Trophoblast cell (in vitro differentiated cells and primary cell): ENCODE data around the gene PNKP.

Experiments
- DNase-seq, 2 donors: peaks; one replicate each; pipeline ENCODE4 v3.0.0-alpha.2; 2016
- H2AFZ ChIP-seq: 2 replicates; pipeline ENCODE4 v1.6.1; 2013; ENCODE audit warnings: low read length, moderate library complexity, mild to moderate bottlenecking; ENCODE audit not compliant: insufficient read depth, poor library complexity
- H2AK5ac ChIP-seq: 2 replicates; pipeline ENCODE4 v1.6.1; 2013; ENCODE audit warnings: mild to moderate bottlenecking, low read length
- H2BK120ac ChIP-seq: 2 replicates; pipeline ENCODE4 v1.6.1; 2013; ENCODE audit warnings: low read length, mild to moderate bottlenecking, moderate library complexity; ENCODE audit not compliant: insufficient read depth, poor library complexity
- H2BK12ac ChIP-seq: 2 replicates; pipeline ENCODE4 v1.6.1; 2013; ENCODE audit warnings: mild to moderate bottlenecking, low read length, moderate library complexity
- H2BK5ac ChIP-seq: 2 replicates; pipeline ENCODE4 v1.6.1; 2013; ENCODE audit warnings: low read length, low read depth, moderate library complexity, mild to moderate bottlenecking; ENCODE audit not compliant: poor library complexity
- H3K14ac ChIP-seq: 2 replicates; pipeline ENCODE4 v1.6.1; 2013; ENCODE audit warnings: mild to moderate bottlenecking, low read length
- H3K18ac ChIP-seq: 2 replicates; pipeline ENCODE4 v1.6.1; 2013; ENCODE audit warnings: mild to moderate bottlenecking, low read length
- H3K23ac ChIP-seq: 2 replicates; pipeline ENCODE4 v1.6.1; 2013; ENCODE audit warnings: low read length
- H3K27ac ChIP-seq: 2 replicates; pipeline ENCODE4 v1.5.1; 2013; ENCODE audit warnings: low read depth, mild to moderate bottlenecking, inconsistent platforms, low read length, moderate library complexity
- H3K27me3 ChIP-seq: 2 replicates; pipeline ENCODE4 v1.6.1; 2013; ENCODE audit warnings: inconsistent platforms, mild to moderate bottlenecking, low read length, moderate library complexity; ENCODE audit not compliant: insufficient read depth
- H3K36me3 ChIP-seq, 2 experiments: 1 replicate in 1 of 2; 2 replicates in 1 of 2; pipeline ENCODE4 v1.6.1; 2013; ENCODE audit warnings: low read length in 2 of 2, mild to moderate bottlenecking in 2 of 2, moderate library complexity in 1 of 2; ENCODE audit not compliant: insufficient read depth in 2 of 2, control insufficient read depth in 1 of 2
- H3K4ac ChIP-seq: 2 replicates; pipeline ENCODE4 v1.6.1; 2013; ENCODE audit warnings: low read depth, mild to moderate bottlenecking, low read length, moderate library complexity
- H3K4me1 ChIP-seq, 2 experiments: 1 replicate in 1 of 2; 2 replicates in 1 of 2; pipeline ENCODE4 v1.6.1; 2013; ENCODE audit warnings: low read length in 2 of 2, mild to moderate bottlenecking in 2 of 2, moderate library complexity in 1 of 2; ENCODE audit not compliant: insufficient read depth in 2 of 2, control insufficient read depth in 1 of 2
- H3K4me2 ChIP-seq: 2 replicates; pipeline ENCODE4 v1.6.1; 2013; ENCODE audit warnings: inconsistent platforms, mild to moderate bottlenecking, low read length, moderate library complexity
- H3K4me3 ChIP-seq: 2 replicates; pipeline ENCODE4 v1.5.1; 2013; ENCODE audit warnings: mild to moderate bottlenecking, low read depth, low read length, inconsistent platforms
- H3K79me1 ChIP-seq: one replicate; pipeline ENCODE4 v1.6.1; 2013; ENCODE audit warnings: low read length
- H3K79me2 ChIP-seq: 2 replicates; pipeline ENCODE4 v1.6.1; 2013; ENCODE audit warnings: low read length, mild to moderate bottlenecking; ENCODE audit not compliant: control insufficient read depth, insufficient read depth, poor library complexity
- H3K9ac ChIP-seq: 2 replicates; pipeline ENCODE4 v1.6.1; 2013; ENCODE audit warnings: mild to moderate bottlenecking, low read length
- H3K9me3 ChIP-seq: 2 replicates; pipeline ENCODE4 v1.6.1; 2013; ENCODE audit warnings: low read depth, mild to moderate bottlenecking, control low read depth, inconsistent platforms, low read length; ENCODE audit not compliant: insufficient read depth
- H4K12ac ChIP-seq: 2 replicates; pipeline ENCODE4 v1.6.1; 2013; ENCODE audit warnings: low read depth, mild to moderate bottlenecking, low read length, moderate library complexity
- H4K8ac ChIP-seq: 2 replicates; pipeline ENCODE4 v1.6.1; 2013; ENCODE audit warnings: low read depth, mild to moderate bottlenecking, low read length, moderate library complexity
- H4K91ac ChIP-seq: one replicate; pipeline ENCODE4 v1.6.1; 2013; ENCODE audit warnings: low read depth, mild to moderate bottlenecking, low read length, moderate library complexity
- WGBS: extraction: QIAGEN DNeasy Blood & Tissue Kit; methylation state at CpG from one replicate; pipeline ENCODE4 v1.1.7; 2013; ENCODE audit warnings: missing lambda C conversion rate; ENCODE audit not compliant: insufficient read length, insufficient coverage; ENCODE audit errors: extremely low coverage; 5-methylcytosine and 5-hydroxymethylcytosine counted together

The PNKP gene

DNA sequence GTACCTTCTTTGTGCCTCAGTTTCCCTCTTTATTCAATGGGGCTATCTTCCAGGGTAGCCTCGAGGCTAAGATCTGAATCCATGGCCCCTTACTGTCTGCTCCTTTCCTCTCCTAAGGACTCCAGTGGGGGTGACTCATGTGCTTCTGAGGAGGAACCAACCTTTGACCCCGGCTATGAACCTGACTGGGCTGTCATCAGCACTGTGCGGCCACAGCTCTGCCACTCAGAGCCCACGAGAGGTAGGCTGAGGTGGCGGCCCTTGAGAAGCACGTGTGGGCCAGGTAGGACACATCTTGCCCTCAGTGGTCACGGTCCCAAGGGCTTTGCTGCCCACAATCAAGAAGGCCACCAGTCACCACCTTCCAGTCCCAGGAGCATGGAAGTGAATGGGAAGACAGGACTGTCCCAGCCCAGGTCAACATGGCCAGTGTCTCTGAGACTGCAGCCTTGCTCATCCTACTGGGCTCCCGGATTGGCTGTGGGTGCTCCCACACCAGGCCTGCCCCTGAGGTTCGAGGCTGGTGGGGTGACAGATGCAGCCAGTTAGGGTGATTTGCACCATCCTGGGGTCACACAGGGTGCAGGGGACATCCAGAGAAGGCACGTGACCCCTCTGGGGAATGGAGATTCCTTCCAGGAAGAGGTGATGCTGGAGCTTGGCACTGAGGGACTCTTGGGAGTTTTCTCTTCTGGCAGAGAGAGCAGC lies 12.9 kb upstream of the PNKP start:
- H2BK120ac ChIP-seq: no peak overlapping the region
- peaks cover 21% of the 10 kb centered on the region for H3K79me1 ChIP-seq
- H3K4ac ChIP-seq: no peak overlapping the region
- no peak overlapping the region for H2AK5ac ChIP-seq
- H2BK5ac ChIP-seq: no peak overlapping the region
- no peak overlapping the region for H3K4me2 ChIP-seq
- no peaks in the 10 kb centered on the region for H3K27me3 ChIP-seq
- no peak overlapping the region for H4K8ac ChIP-seq
- no peak overlapping the region for H4K91ac ChIP-seq
- H3K18ac ChIP-seq: peak overlapping the region; percentile 1
- H4K12ac ChIP-seq: no peak overlapping the region
- no peak overlapping the region for H2BK12ac ChIP-seq
- no peak overlapping the region for H3K27ac ChIP-seq
- H3K4me1 ChIP-seq: peaks cover 5 to 11% of the 10 kb centered on the region in 2 experiments
- no peak overlapping the region for H3K23ac ChIP-seq
- H3K9ac ChIP-seq: no peak overlapping the region
- peaks cover 5% of the 10 kb centered on the region for H3K9me3 ChIP-seq
- no peak for DNase-seq
- no CpG with 5 or more reads among the region's 10 CpGs for WGBS
- no peak overlapping the region for H2AFZ ChIP-seq
- no peak overlapping the region for H3K14ac ChIP-seq
- no peak overlapping the region for H3K4me3 ChIP-seq
- peaks cover 50 to 53% of the 10 kb centered on the region in 2 experiments for H3K36me3 ChIP-seq
- peaks cover 18% of the 10 kb centered on the region for H3K79me2 ChIP-seq

DNA sequence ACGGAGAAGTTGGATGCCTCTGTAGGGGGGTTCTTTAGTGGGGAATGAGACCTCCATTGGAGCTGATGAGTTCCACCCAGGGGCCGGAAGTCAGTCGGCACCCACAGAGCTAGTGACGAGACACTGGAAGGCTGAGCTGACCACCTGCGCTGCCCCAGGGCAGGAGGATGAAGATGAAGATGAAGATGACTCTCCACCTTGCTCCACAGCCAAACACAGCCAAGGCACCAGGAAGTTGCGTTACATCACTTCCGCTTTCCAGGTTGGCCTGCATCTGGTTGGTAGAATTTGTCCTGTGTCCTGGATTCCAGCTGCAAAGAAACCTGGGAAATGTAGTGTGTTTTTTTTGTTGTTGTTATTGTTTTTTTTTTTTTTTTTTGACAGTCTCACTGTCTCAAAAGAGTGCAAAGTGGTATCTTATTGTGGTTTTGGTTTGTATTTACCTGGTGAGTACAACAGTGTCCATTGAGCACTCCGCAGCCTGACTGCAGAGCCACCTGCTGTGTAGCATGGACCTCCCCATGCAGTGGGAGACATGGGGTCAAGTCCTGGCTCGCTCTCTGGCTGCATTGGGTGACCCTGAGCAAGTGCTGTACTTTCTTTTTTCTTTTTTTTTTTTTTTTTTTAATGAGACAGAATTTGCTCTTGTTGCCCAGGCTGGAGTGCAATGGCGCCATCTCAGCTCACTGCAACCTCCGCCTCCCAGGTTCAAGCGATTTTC lies 12.0 kb upstream of the PNKP start:
- H3K27ac ChIP-seq: no peak overlapping the region
- no peak overlapping the region for H3K4me2 ChIP-seq
- peaks cover 6 to 12% of the 10 kb centered on the region in 2 experiments for H3K4me1 ChIP-seq
- H3K27me3 ChIP-seq: no peaks in the 10 kb centered on the region
- H4K8ac ChIP-seq: no peak overlapping the region
- peaks cover 5% of the 10 kb centered on the region for H3K9me3 ChIP-seq
- peaks cover 47 to 51% of the 10 kb centered on the region in 2 experiments for H3K36me3 ChIP-seq
- H3K9ac ChIP-seq: no peak overlapping the region
- H2AFZ ChIP-seq: no peak overlapping the region
- H2BK12ac ChIP-seq: no peak overlapping the region
- no peak overlapping the region for H3K18ac ChIP-seq
- H3K79me1 ChIP-seq: peaks cover 21% of the 10 kb centered on the region
- H3K4me3 ChIP-seq: no peak overlapping the region
- no peak overlapping the region for H2AK5ac ChIP-seq
- no peak overlapping the region for H3K14ac ChIP-seq
- no CpG with 5 or more reads among the region's 12 CpGs for WGBS
- H3K23ac ChIP-seq: no peak overlapping the region
- no peak for DNase-seq
- no peak overlapping the region for H3K4ac ChIP-seq
- peaks cover 20% of the 10 kb centered on the region for H3K79me2 ChIP-seq
- H2BK5ac ChIP-seq: no peak overlapping the region
- no peak overlapping the region for H4K12ac ChIP-seq
- H2BK120ac ChIP-seq: no peak overlapping the region
- no peak overlapping the region for H4K91ac ChIP-seq

DNA sequence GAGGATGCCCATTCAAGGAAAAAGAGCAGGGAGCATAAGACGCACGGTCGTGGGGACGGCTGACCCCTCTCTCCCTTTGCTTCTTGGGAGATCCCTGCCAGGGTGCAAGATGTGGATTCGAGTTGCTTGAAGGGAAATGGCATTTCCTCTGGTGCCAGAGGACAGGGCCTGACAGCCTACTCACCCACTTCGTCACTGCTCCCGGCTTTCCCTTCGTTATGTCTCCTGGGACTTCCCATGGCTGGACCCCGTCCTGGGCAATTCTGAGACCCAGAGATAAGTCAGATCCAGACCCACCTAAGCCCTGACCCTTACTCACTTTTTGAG lies 11.3 kb upstream of the PNKP start:
- Histone ChIP-seq H2BK12ac (no peak overlapping the region), H3K9ac (peak overlapping the region; percentile 54), H3K9me3 (peaks cover 5% of the 10 kb centered on the region), H3K4me1 (peaks cover 6 to 12% of the 10 kb centered on the region in 2 experiments), H3K4ac (no peak overlapping the region), H3K79me1 (peaks cover 21% of the 10 kb centered on the region), H3K4me2 (peak overlapping the region; percentile 91), H2BK5ac (no peak overlapping the region), H3K27me3 (no peaks in the 10 kb centered on the region), H2AFZ (no peak overlapping the region), H3K79me2 (peaks cover 20% of the 10 kb centered on the region), H3K27ac (no peak overlapping the region), H3K36me3 (peaks cover 44 to 50% of the 10 kb centered on the region in 2 experiments), H4K12ac (no peak overlapping the region), H4K91ac (no peak overlapping the region), H3K18ac (no peak overlapping the region), H4K8ac (no peak overlapping the region), H3K4me3 (peak overlapping the region; percentile 38), H3K14ac (no peak overlapping the region), H3K23ac (no peak overlapping the region), H2BK120ac (no peak overlapping the region), H2AK5ac (no peak overlapping the region)
- WGBS: no CpG with 5 or more reads among the region's 9 CpGs
- DNase-seq: no peak

DNA sequence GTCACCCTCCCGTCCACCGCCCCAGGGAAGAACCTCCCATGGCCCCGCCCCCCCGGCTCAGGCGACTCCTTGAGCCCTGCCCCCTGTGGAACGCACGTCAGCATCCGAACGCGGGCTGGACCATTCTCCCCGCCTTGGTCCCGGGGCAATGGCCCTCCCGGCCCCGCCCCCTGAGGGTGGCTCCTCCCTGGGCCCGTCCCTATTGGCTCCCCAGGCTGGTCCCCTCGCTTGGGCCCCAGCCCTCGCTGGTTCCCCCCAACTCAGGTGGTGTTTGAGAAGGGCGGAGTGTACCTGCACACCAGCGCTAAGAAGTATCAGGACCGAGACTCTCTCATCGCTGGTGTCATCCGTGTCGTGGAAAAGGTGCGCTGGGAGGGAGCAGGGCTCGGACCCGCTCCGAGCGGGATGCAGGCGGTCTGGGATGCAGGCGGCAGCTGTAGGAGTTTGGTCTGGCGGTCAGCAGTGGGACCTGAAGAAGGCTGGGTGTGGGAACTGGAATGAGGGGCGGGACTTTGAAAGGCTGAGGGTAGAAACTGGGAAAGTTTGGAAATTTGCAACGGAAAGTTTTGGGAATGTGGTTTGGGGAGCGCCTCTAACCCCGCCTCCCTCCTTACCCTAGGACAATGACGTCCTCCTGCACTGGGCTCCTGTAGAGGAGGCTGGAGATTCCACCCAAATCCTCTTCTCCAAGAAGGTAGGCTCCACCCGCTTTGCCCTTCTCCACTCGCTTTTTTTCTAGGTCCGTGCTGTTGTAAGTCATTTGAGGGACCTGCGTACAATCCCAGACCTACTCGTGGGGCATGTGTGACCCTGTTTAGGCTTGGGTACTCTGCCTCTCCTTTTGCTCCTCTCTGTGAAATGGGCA lies 10.7 kb upstream of the PNKP start:
- H3K18ac ChIP-seq: peak overlapping the region; percentile 73
- H3K27me3 ChIP-seq: no peaks in the 10 kb centered on the region
- peak overlapping the region; percentile 54 for H3K9ac ChIP-seq
- peak overlapping the region; percentile 87 for H4K8ac ChIP-seq
- H3K4me1 ChIP-seq: peaks cover 6 to 12% of the 10 kb centered on the region in 2 experiments
- H4K91ac ChIP-seq: peak overlapping the region; percentile 95
- peaks cover 41 to 47% of the 10 kb centered on the region in 2 experiments for H3K36me3 ChIP-seq
- no peak overlapping the region for H2AK5ac ChIP-seq
- H3K9me3 ChIP-seq: peaks cover 3% of the 10 kb centered on the region
- H2BK120ac ChIP-seq: peak overlapping the region; percentile 88
- peak overlapping the region; percentile 21 for H3K4ac ChIP-seq
- H3K23ac ChIP-seq: no peak overlapping the region
- H3K79me1 ChIP-seq: peaks cover 21% of the 10 kb centered on the region
- H3K79me2 ChIP-seq: peaks cover 20% of the 10 kb centered on the region
- peak; percentile 94 to 98 for DNase-seq
- H3K4me3 ChIP-seq: peak overlapping the region; percentile 89
- WGBS: no CpG with 5 or more reads among the region's 41 CpGs
- H2BK5ac ChIP-seq: peak overlapping the region; percentile 94
- peak overlapping the region; percentile 94 for H3K27ac ChIP-seq
- peak overlapping the region; percentile 59 for H4K12ac ChIP-seq
- peak overlapping the region; percentile 82 for H2AFZ ChIP-seq
- H3K14ac ChIP-seq: peak overlapping the region; percentile 85
- no peak overlapping the region for H2BK12ac ChIP-seq
- H3K4me2 ChIP-seq: peak overlapping the region; percentile 91
